Stomach (tissue), 9 donors: ENCODE data around the gene ITIH6. TPM values are rescaled to one million over a fixed set of nuclear protein-coding genes. Genes with fewer than 3 reads are reported as not detected.

Experiments
- DNase-seq, 2 donors: peaks; one replicate each; pipeline versions ENCODE4 v3.0.0 to v3.0.0-alpha.2; 2013 to 2019
- H3K27ac ChIP-seq, 5 donors: fragments of 200-600 bp in 4 of 5; sonication (generic) in 4 of 5; one replicate each; pipeline ENCODE4 v1.5.1; 2013 to 2019; ENCODE audit warnings: mild to moderate bottlenecking in 1 of 5, moderate library complexity in 1 of 5
- H3K27me3 ChIP-seq, 3 donors: fragments of 200-600 bp; sonication (generic); one replicate each; pipeline ENCODE4 v1.5.1; 2017 to 2019; ENCODE audit warnings: mixed run types in 1 of 3
- H3K36me3 ChIP-seq, 4 donors: fragments of 200-600 bp; sonication (generic); 1 replicate in 3 of 4; 2 replicates in 1 of 4; pipeline ENCODE4 v1.5.1; 2016 to 2019
- H3K4me1 ChIP-seq, 4 donors: fragments of 200-600 bp; sonication (generic); one replicate each; pipeline ENCODE4 v1.5.1; 2016 to 2019
- H3K4me3 ChIP-seq, 4 donors: fragments of 200-600 bp; sonication (generic) in 3 of 4; one replicate each; pipeline ENCODE4 v1.5.1; 2016 to 2019; ENCODE audit warnings: mild to moderate bottlenecking in 1 of 4
- H3K9me3 ChIP-seq, 4 donors: fragments of 200-600 bp; sonication (generic); one replicate each; pipeline ENCODE4 v1.5.1; 2016 to 2019
- EP300 ChIP-seq: sonication (generic); formaldehyde crosslinking; IDR thresholded peaks from one replicate; pipeline ENCODE4 v1.6.1; 2017; ENCODE audit warnings: antibody characterized with exemption
- POLR2A ChIP-seq, 4 donors: fragments of 450-650 bp; IDR thresholded peaks; one replicate each; pipeline ENCODE4 v1.6.1; 2016; ENCODE audit warnings: antibody characterized with exemption in 4 of 4, control low read depth in 2 of 4, mild to moderate bottlenecking in 1 of 4, moderate library complexity in 1 of 4
- POLR2AphosphoS5 ChIP-seq, 3 donors: sonication (generic); formaldehyde crosslinking; IDR thresholded peaks; one replicate each; pipeline ENCODE4 v1.6.1; 2016; ENCODE audit warnings: antibody characterized with exemption in 3 of 3
- whole genome bisulfite sequencing, 5 donors: extraction: QIAGEN DNeasy Blood & Tissue Kit in 3 of 5; methylation state at CpG; one replicate each; pipeline versions ENCODE4 v1.1.5 to v1.1.7; 2013 to 2018; 5-methylcytosine and 5-hydroxymethylcytosine counted together
- intact Hi-C: fragments of 100-400 bp; cut with DNase I; formaldehyde crosslinking; loops from one replicate; pipeline ENCODE4 v1.15.1; 2023; ENCODE audit warnings: low total_unique reads
- polyA plus RNA-seq, 3 donors: library from polyadenylated mRNA; stranded (reverse); fragments of 200-250 nt; gene quantifications; one replicate each; pipeline ENCODE4 v1.2.3, GENCODE V29; 2013
- total RNA-seq, 5 donors: library from RNA; depleted of rRNA; stranded (reverse); fragments of >200 nt; gene quantifications; one replicate each; pipeline versions ENCODE4 v1.1.0 to v1.2.3, GENCODE V29; 2014 to 2016
- TF ChIP-seq, protein P1 (sequence below), 7 experiments: fragments of 450-650 bp in 4 of 7; fragments of 200-600 bp in 3 of 7; sonication (generic) in 3 of 7; IDR thresholded peaks; one replicate each; pipeline ENCODE4 v1.5.1; 2016 to 2019; ENCODE audit warnings: antibody characterized with exemption in 7 of 7, control low read depth in 2 of 7, mild to moderate bottlenecking in 1 of 7
- donor health status: healthy with polysubstance abuse.
- donor health status: Bipolar disorder and iron deficiency.
- donor health status: healthy.

ITIH6 gene
- total and polyA plus RNA-seq, 8 donors = not detected

DNA sequence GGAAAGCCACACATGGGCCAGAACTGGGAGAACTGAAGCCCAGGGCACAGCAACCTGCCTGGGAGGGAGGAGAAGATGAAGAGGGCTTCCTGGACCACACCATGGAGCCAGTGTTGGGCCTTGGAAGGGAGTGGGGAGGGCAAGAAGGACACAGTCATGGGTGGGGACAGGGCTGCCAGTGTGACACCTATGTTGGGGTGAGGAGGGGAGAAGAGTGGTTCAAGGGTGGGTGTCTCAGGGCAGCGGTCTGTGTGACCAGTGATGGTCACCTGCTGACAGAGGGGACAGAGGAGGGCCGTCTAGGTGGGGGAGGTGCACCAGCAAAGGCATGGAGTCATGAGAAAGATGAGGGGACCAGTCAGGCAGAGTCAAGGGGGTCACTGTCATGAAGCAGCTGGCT lies 23.3 kb upstream of the ITIH6 start:
- H3K27me3 ChIP-seq = peaks cover 0 to 6% (median 0%) of the 10 kb centered on the region in 3 donors
- no peaks in the 10 kb centered on the region for H3K9me3 ChIP-seq
- H3K4me1 ChIP-seq = no peaks in the 10 kb centered on the region
- peaks cover 0 to 3% (median 2%) of the 10 kb centered on the region in 4 donors for H3K36me3 ChIP-seq
- intact Hi-C loops = no loop called here
- no peak for TF ChIP-seq POLR2A (IDR thresholded peaks at IDR 0.05)
- TF ChIP-seq POLR2AphosphoS5 (IDR thresholded peaks at IDR 0.05) = no peak
- TF ChIP-seq, protein P1, sequence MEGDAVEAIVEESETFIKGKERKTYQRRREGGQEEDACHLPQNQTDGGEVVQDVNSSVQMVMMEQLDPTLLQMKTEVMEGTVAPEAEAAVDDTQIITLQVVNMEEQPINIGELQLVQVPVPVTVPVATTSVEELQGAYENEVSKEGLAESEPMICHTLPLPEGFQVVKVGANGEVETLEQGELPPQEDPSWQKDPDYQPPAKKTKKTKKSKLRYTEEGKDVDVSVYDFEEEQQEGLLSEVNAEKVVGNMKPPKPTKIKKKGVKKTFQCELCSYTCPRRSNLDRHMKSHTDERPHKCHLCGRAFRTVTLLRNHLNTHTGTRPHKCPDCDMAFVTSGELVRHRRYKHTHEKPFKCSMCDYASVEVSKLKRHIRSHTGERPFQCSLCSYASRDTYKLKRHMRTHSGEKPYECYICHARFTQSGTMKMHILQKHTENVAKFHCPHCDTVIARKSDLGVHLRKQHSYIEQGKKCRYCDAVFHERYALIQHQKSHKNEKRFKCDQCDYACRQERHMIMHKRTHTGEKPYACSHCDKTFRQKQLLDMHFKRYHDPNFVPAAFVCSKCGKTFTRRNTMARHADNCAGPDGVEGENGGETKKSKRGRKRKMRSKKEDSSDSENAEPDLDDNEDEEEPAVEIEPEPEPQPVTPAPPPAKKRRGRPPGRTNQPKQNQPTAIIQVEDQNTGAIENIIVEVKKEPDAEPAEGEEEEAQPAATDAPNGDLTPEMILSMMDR (IDR thresholded peaks at IDR 0.05) = no peak
- TF ChIP-seq EP300 = no peak
- H3K27ac ChIP-seq = no peak overlapping the region
- H3K4me3 ChIP-seq = no peak overlapping the region
- 41 to 100% (median 77%) methylated on average over 1 to 2 of the region's 2 CpGs; no CpG with 5 or more reads in 1 of the 5 donors for WGBS, 5 donors
- no peak for DNase-seq

DNA sequence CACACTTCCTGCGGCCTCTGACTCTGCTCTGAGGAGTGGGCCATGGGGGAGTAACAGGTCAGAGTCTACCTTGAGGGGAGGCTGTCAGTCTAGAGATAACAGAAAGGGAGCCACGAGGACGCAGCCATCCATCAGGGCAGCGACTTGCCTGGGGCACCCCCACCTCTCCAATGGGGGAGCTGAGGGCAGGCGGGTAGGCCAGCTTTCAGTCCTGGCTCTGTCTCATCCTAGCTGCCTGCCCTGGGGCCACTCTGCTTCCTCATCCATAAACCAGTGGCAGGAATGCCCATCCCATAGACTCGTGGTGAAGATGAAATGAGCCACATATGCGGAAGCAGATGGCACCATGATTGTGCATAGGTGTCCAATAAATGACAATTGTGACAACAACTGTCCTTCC lies 22.7 kb upstream of the ITIH6 start:
- TF ChIP-seq POLR2AphosphoS5 (IDR thresholded peaks at IDR 0.05) (no peak), POLR2A (IDR thresholded peaks at IDR 0.05) (no peak), EP300 (no peak)
- TF ChIP-seq, protein P1 (IDR thresholded peaks at IDR 0.05) = no peak
- intact Hi-C loops = no loop called here
- peaks cover 0 to 9% (median 7%) of the 10 kb centered on the region in 4 donors for H3K36me3 ChIP-seq
- DNase-seq = no peak
- H3K27me3 ChIP-seq = peaks cover 0 to 6% (median 0%) of the 10 kb centered on the region in 3 donors
- 55 to 88% (median 80%) methylated on average over 2 to 7 of the region's 7 CpGs for WGBS, 5 donors
- no peaks in the 10 kb centered on the region for H3K4me1 ChIP-seq
- no peak overlapping the region for H3K27ac ChIP-seq
- no peak overlapping the region for H3K4me3 ChIP-seq
- no peaks in the 10 kb centered on the region for H3K9me3 ChIP-seq

GRCh38 chrX:54819201-54819600 lies 21.1 kb upstream of the ITIH6 start:
- Histone ChIP-seq H3K9me3 (no peaks in the 10 kb centered on the region), H3K4me1 (no peaks in the 10 kb centered on the region), H3K27ac (no peak overlapping the region), H3K36me3 (peaks cover 4 to 24% (median 23%) of the 10 kb centered on the region in 4 donors), H3K27me3 (peaks cover 0 to 6% (median 0%) of the 10 kb centered on the region in 3 donors), H3K4me3 (no peak overlapping the region)
- TF ChIP-seq POLR2A (IDR thresholded peaks at IDR 0.05) (no peak), POLR2AphosphoS5 (IDR thresholded peaks at IDR 0.05) (no peak)
- TF ChIP-seq, protein P1 (IDR thresholded peaks at IDR 0.05) = no peak
- intact Hi-C loops = no loop called here
- WGBS, 5 donors = 55 to 71% (median 64%) methylated on average over 4 to 8 of the region's 8 CpGs
- DNase-seq = no peak

GRCh38 chrX:54818221-54818620 lies 20.2 kb upstream of the ITIH6 start:
- TF ChIP-seq, protein P1 (IDR thresholded peaks at IDR 0.05) = no peak
- TF ChIP-seq POLR2AphosphoS5 (IDR thresholded peaks at IDR 0.05) (no peak), EP300 (no peak), POLR2A (IDR thresholded peaks at IDR 0.05) (no peak)
- Histone ChIP-seq H3K4me3 (no peak overlapping the region), H3K36me3 (peaks cover 12 to 34% (median 32%) of the 10 kb centered on the region in 4 donors), H3K27me3 (peaks cover 0 to 6% (median 0%) of the 10 kb centered on the region in 3 donors), H3K27ac (no peak overlapping the region), H3K4me1 (no peaks in the 10 kb centered on the region), H3K9me3 (no peaks in the 10 kb centered on the region)
- 34 to 63% (median 49%) methylated on average over 5 of the region's 5 CpGs for whole genome bisulfite sequencing, 5 donors
- intact Hi-C loops = no loop called here
- no peak for DNase-seq
